Stimulated activated effector memory CD8-positive, alpha-beta T cell treated with anti-CD3 and anti-CD28 coated beads, Interleukin-12 subunit alpha, Interleukin-12 subunit beta, amount 100 ng/mL, for 72 hours (primary cell): Measurements from ENCODE around the gene ATG10.
A peak's percentile ranks its signal among the peaks of the same experiment; 100 is the strongest.
"Not testable (repeated sequence)": the region's sequence is repeated elsewhere in the genome, so short reads cannot be mapped to it uniquely, and the experiment has no call there.

Experiments used
- ATAC-seq: fragments of 150-1000 bp; cut with Tn5 transposase; 2 replicates; pipeline ENCODE4 v1.10.0; 2021
- DNase-seq, 2 donors: peaks; one replicate each; pipeline ENCODE4 v3.0.0; 2021 to 2022; ENCODE audit warnings: low spot score in 2 of 2
- H3K27ac Mint-ChIP-seq: one replicate; pipeline ENCODE4 v1.8.0; 2022; ENCODE audit warnings: mild to moderate bottlenecking, mixed read lengths
- H3K36me3 Mint-ChIP-seq: one replicate; pipeline ENCODE4 v1.8.0; 2022; ENCODE audit warnings: mild to moderate bottlenecking, mixed read lengths
- H3K4me1 Mint-ChIP-seq: one replicate; pipeline ENCODE4 v1.8.0; 2022; ENCODE audit warnings: mixed read lengths
- H3K4me3 Mint-ChIP-seq: one replicate; pipeline ENCODE4 v1.8.0; 2022; ENCODE audit warnings: mild to moderate bottlenecking, mixed read lengths
- H3K9me3 Mint-ChIP-seq: one replicate; pipeline ENCODE4 v1.8.0; 2022; ENCODE audit warnings: mixed read lengths

Gene ATG10

GRCh38 chr5:81971712-81972491 is at the start of gene ATG10:
Gene ATG10, plus strand, starts transcription at chr5:81972023. Its CDS starts 15,548 bp downstream, at chr5:81987571.
- Mint-ChIP-seq H3K36me3 (no peaks in the 10 kb centered on the region), H3K4me3 (peak within 1 kb of the TSS; percentile 90), H3K9me3 (no peaks in the 10 kb centered on the region), H3K4me1 (peaks cover 25% of the 10 kb centered on the region), H3K27ac (peak within 1 kb of the TSS; percentile 97)
- DNase-seq = peak; percentile 89 to 94
- ATAC-seq = peak; percentile 97

- no peaks in the 10 kb centered on the region for H3K36me3 Mint-ChIP-seq
- no peaks in the 10 kb centered on the region for H3K4me1 Mint-ChIP-seq
- H3K4me3 Mint-ChIP-seq = no peak overlapping the region
- H3K9me3 Mint-ChIP-seq = peaks cover 3% of the 10 kb centered on the region
- no peak for DNase-seq
- ATAC-seq = peak; percentile 87
- no peak overlapping the region for H3K27ac Mint-ChIP-seq
Observed at GRCh38 chr5:81922854-81923279, 49.0 kb upstream of the ATG10 start.

GRCh38 chr5:81924442-81924841 is 47.4 kb upstream of the ATG10 start:
- Mint-ChIP-seq H3K27ac (no peak overlapping the region), H3K36me3 (no peaks in the 10 kb centered on the region)
- ATAC-seq = no peak

GRCh38 chr5:81925009-81925408 is 46.8 kb upstream of the ATG10 start:
- Mint-ChIP-seq H3K27ac (no peak overlapping the region), H3K4me3 (no peak overlapping the region), H3K4me1 (no peaks in the 10 kb centered on the region), H3K9me3 (peaks cover 3% of the 10 kb centered on the region), H3K36me3 (no peaks in the 10 kb centered on the region)
- no peak for ATAC-seq
- no peak for DNase-seq

More at GRCh38 chr5:81924442-81924841, 47.4 kb upstream of the ATG10 start:
- peaks cover 3% of the 10 kb centered on the region for H3K9me3 Mint-ChIP-seq
- DNase-seq = no peak
- no peak overlapping the region for H3K4me3 Mint-ChIP-seq
- H3K4me1 Mint-ChIP-seq = no peaks in the 10 kb centered on the region

- DNase-seq = no peak
- Mint-ChIP-seq H3K9me3 (peaks cover 3% of the 10 kb centered on the region), H3K36me3 (no peaks in the 10 kb centered on the region), H3K4me3 (no peak overlapping the region), H3K4me1 (no peaks in the 10 kb centered on the region), H3K27ac (no peak overlapping the region)
- ATAC-seq = no peak
Observed at GRCh38 chr5:81925981-81926380, 45.8 kb upstream of the ATG10 start.

GRCh38 chr5:81936066-81936465 is 35.8 kb upstream of the ATG10 start:
- no peak overlapping the region for H3K4me3 Mint-ChIP-seq
- H3K27ac Mint-ChIP-seq = no peak overlapping the region
- no peaks in the 10 kb centered on the region for H3K36me3 Mint-ChIP-seq
- no peak for ATAC-seq
- DNase-seq = no peak
- no peaks in the 10 kb centered on the region for H3K4me1 Mint-ChIP-seq
- no peaks in the 10 kb centered on the region for H3K9me3 Mint-ChIP-seq

- H3K4me3 Mint-ChIP-seq = no peak overlapping the region
- H3K27ac Mint-ChIP-seq = no peak overlapping the region
- H3K36me3 Mint-ChIP-seq = no peaks in the 10 kb centered on the region
- DNase-seq = no peak
- H3K4me1 Mint-ChIP-seq = no peaks in the 10 kb centered on the region
- no peak for ATAC-seq
- H3K9me3 Mint-ChIP-seq = no peaks in the 10 kb centered on the region
Observed at GRCh38 chr5:81936750-81937149, 35.1 kb upstream of the ATG10 start.

GRCh38 chr5:81942746-81943145 is 29.1 kb upstream of the ATG10 start:
- Mint-ChIP-seq H3K27ac (no peak overlapping the region), H3K9me3 (peaks cover 10% of the 10 kb centered on the region), H3K4me1 (no peaks in the 10 kb centered on the region), H3K4me3 (no peak overlapping the region), H3K36me3 (no peaks in the 10 kb centered on the region)
- ATAC-seq = no peak
- DNase-seq = no peak

- ATAC-seq = no peak
- H3K9me3 Mint-ChIP-seq = no peaks in the 10 kb centered on the region
- no peak overlapping the region for H3K27ac Mint-ChIP-seq
- H3K4me3 Mint-ChIP-seq = no peak overlapping the region
- no peak for DNase-seq
- no peaks in the 10 kb centered on the region for H3K36me3 Mint-ChIP-seq
- H3K4me1 Mint-ChIP-seq = no peaks in the 10 kb centered on the region
Observed at GRCh38 chr5:81948349-81948748, 23.5 kb upstream of the ATG10 start.

- H3K36me3 Mint-ChIP-seq = no peaks in the 10 kb centered on the region
Observed at GRCh38 chr5:81949462-81949861, 22.4 kb upstream of the ATG10 start.

GRCh38 chr5:81950996-81951395 is 20.8 kb upstream of the ATG10 start:
- H3K27ac Mint-ChIP-seq = no peak overlapping the region
- no peak for ATAC-seq

More at GRCh38 chr5:81949462-81949861, 22.4 kb upstream of the ATG10 start:
- no peaks in the 10 kb centered on the region for H3K9me3 Mint-ChIP-seq
- no peak overlapping the region for H3K27ac Mint-ChIP-seq
- H3K4me1 Mint-ChIP-seq = peaks cover 6% of the 10 kb centered on the region
- H3K4me3 Mint-ChIP-seq = no peak overlapping the region
- ATAC-seq (no peak), DNase-seq (no peak)

GRCh38 chr5:81954796-81955195 is 17.0 kb upstream of the ATG10 start:
- not testable (repeated sequence) for H3K27ac Mint-ChIP-seq, H3K4me3 Mint-ChIP-seq, DNase-seq, H3K36me3 Mint-ChIP-seq, H3K4me1 Mint-ChIP-seq, ATAC-seq, H3K9me3 Mint-ChIP-seq

More at GRCh38 chr5:81950996-81951395, 20.8 kb upstream of the ATG10 start:
- peaks cover 6% of the 10 kb centered on the region for H3K4me1 Mint-ChIP-seq
- DNase-seq = no peak
- no peak overlapping the region for H3K4me3 Mint-ChIP-seq
- no peaks in the 10 kb centered on the region for H3K9me3 Mint-ChIP-seq
- H3K36me3 Mint-ChIP-seq = no peaks in the 10 kb centered on the region

- not testable (repeated sequence) for ATAC-seq, H3K9me3 Mint-ChIP-seq, DNase-seq, H3K27ac Mint-ChIP-seq, H3K4me1 Mint-ChIP-seq, H3K4me3 Mint-ChIP-seq, H3K36me3 Mint-ChIP-seq
Observed at GRCh38 chr5:81958129-81958528, 13.7 kb upstream of the ATG10 start.

- Mint-ChIP-seq H3K9me3 (no peaks in the 10 kb centered on the region), H3K4me1 (no peaks in the 10 kb centered on the region), H3K4me3 (no peak overlapping the region), H3K36me3 (no peaks in the 10 kb centered on the region), H3K27ac (no peak overlapping the region)
- ATAC-seq (no peak), DNase-seq (no peak)
Observed at GRCh38 chr5:81961651-81962440, 10.0 kb upstream of the ATG10 start.

GRCh38 chr5:81963544-81963943 is 8.3 kb upstream of the ATG10 start:
- no peak for ATAC-seq
- H3K27ac Mint-ChIP-seq = no peak overlapping the region
- no peaks in the 10 kb centered on the region for H3K9me3 Mint-ChIP-seq
- no peaks in the 10 kb centered on the region for H3K36me3 Mint-ChIP-seq
- DNase-seq = no peak
- H3K4me1 Mint-ChIP-seq = no peaks in the 10 kb centered on the region
- no peak overlapping the region for H3K4me3 Mint-ChIP-seq

- no peaks in the 10 kb centered on the region for H3K36me3 Mint-ChIP-seq
- no peak for ATAC-seq
- H3K4me1 Mint-ChIP-seq = no peaks in the 10 kb centered on the region
- no peaks in the 10 kb centered on the region for H3K9me3 Mint-ChIP-seq
- no peak overlapping the region for H3K27ac Mint-ChIP-seq
- no peak for DNase-seq
- no peak overlapping the region for H3K4me3 Mint-ChIP-seq
Observed at GRCh38 chr5:81965524-81965923, 6.3 kb upstream of the ATG10 start.
